T47D (cell line): ENCODE results near the gene MCOLN2.
A peak's percentile ranks its signal among the peaks of the same experiment; 100 is the strongest.

Experiments used
- DNase-seq, 2 experiments: peaks; one replicate each; pipeline versions ENCODE4 v3.0.0 to v3.0.0-alpha.2; 2011 to 2012; ENCODE audit warnings: low read depth in 1 of 2, low spot score in 1 of 2
- JUND ChIP-seq: IDR thresholded peaks from 2 replicates; pipeline ENCODE4 v1.6.1; 2012; ENCODE audit warnings: low read depth
- in situ Hi-C: cut with HindIII; loops from 2 replicates; pipeline ENCODE4 v1.10.0; 2016; ENCODE audit warnings: low sequenced_read_pairs, low pct_unique_long_range_greater_than_20kb

The MCOLN2 gene

DNA sequence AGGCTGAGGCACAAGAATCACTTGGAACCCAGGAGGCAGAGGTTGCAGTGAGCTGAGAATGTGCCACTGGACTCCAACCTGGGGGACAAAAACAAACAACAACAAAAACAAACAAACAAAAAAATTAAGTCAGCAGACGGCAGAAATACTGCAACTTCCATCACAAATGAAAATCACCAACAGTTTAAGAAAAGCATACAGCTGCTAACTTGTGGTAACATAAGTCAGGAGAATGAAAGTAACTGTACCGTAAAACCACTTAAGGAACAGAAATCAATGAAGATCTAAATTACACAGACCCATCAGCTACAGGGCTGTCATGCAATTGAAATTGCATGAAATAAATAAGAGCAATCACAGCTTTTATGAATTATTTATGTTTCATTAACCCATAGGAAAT, 25.0 kb downstream of the MCOLN2 start:
- no peak for DNase-seq
- in situ Hi-C loops: no loop called here
- TF ChIP-seq JUND: no peak

DNA sequence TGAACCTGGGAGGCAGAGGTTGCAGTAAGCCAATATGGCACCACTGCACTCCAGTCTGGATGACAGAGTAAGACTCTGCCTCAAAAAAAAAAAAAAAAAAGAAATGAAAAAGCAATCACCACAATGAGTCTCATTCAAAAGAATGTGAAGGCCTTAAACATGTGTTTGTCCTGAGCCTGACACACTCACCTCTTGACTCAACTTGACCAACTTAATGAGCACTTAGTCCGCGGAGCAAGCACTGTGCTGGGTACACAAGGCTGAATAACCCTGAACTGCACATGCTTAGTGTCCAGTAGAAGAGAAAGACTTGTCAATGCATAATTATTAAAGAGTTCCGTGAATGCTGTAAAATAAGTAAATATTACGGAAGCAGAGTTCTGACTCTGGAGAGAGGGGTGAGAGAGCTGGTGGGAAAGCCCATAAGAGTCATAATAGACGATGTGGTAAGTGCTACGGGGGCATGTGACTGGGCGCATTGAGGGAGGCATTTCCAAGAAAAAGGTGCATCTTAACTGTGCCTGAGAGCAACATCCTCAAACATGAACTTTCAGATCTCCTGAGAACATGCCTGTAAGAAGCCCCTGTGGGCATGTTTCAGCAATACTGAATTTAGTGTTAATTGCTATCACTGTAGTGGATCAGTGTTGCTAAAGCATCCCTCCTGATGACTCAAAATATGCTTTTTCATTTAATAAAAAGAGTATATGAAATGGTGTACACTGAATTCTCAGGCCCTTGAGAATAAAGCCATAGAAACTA, 27.2 kb downstream of the MCOLN2 start:
- DNase-seq: no peak
- TF ChIP-seq JUND: no peak
- in situ Hi-C loops: no loop called here

DNA sequence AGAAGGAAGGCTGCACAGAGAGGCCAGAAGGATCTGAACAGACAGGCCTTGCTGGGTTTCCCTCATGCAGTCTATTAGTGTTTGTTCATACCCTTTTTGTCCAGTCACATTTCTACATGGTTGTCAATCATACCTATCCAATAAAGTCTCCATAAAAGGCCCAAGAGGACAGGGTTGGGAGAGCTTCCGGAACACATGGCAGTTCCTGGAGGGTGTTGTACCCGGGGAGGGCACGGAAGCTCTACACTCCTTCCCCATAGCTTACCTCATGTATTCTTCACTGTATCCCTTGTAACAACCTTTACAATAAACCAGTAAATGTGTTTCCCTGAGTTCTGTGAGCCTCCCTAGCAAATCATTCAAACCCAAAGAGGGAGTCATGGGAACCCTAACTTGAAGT, 28.0 kb downstream of the MCOLN2 start:
- DNase-seq: no peak
- TF ChIP-seq JUND: no peak
- in situ Hi-C loops: no loop called here

GRCh38 chr1:84968101-84968500, 28.8 kb downstream of the MCOLN2 start:
- no peak for TF ChIP-seq JUND
- DNase-seq: no peak
- in situ Hi-C loops: no loop called here

GRCh38 chr1:84967666-84968065, 29.2 kb downstream of the MCOLN2 start:
- no peak for TF ChIP-seq JUND
- DNase-seq: no peak
- in situ Hi-C loops: no loop called here

GRCh38 chr1:84963021-84963420, 33.9 kb downstream of the MCOLN2 start:
- no peak for TF ChIP-seq JUND
- in situ Hi-C loops: no loop called here
- no peak for DNase-seq

GRCh38 chr1:84961316-84961715, 35.6 kb downstream of the MCOLN2 start:
- no peak for TF ChIP-seq JUND
- in situ Hi-C loops: no loop called here
- DNase-seq: no peak

DNA sequence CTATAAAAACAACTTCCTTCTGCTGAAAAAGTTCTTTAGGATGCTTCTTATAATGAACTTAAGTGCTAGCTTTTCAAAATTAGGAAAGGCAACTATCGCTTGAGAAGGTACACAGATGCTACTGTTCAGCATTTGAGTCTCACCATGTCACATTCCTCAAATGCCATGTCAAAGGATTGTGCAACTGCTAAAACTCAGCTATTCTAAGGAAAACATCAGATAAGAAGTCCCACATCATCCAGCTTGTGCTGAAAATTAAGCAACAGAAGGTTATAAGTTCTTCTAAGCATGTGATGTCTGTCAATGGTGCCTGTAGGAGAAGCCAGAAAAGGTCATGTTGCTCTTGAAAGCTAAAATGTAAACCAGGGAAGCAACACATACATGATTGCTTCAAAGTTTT, 36.5 kb downstream of the MCOLN2 start:
- DNase-seq: peak; percentile 2 to 75
- no peak for TF ChIP-seq JUND
- in situ Hi-C loops: no loop called here

- no peak for DNase-seq
- no peak for TF ChIP-seq JUND
- in situ Hi-C loops: no loop called here
These were observed 37.6 kb downstream of the MCOLN2 start for GRCh38 chr1:84959294-84959693.

GRCh38 chr1:84957966-84958365, 38.9 kb downstream of the MCOLN2 start:
- TF ChIP-seq JUND: no peak
- in situ Hi-C loops: no loop called here
- DNase-seq: no peak

- no peak for DNase-seq
- no peak for TF ChIP-seq JUND
- in situ Hi-C loops: no loop called here
These were observed 40.3 kb downstream of the MCOLN2 start for GRCh38 chr1:84956655-84957054.

DNA sequence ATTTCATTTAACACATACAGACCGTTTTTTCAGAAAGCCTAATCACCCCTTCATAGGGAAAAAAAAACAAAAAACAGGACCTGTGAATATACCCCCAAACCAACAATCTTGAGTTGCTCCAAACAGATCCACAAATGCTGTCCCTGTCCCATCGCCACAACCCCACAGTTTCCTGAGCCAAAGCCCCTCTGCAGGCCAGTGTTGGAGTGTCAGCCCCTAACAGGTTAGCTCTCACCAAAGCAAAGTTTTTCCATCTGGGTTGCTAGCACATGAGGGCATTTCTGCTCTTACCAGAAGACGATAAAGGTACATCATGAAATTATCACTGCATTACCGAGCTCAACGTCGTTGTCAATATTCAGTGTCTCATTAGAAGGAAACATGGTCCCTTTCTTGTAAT, 40.8 kb downstream of the MCOLN2 start:
- TF ChIP-seq JUND: no peak
- in situ Hi-C loops: no loop called here
- DNase-seq: no peak

DNA sequence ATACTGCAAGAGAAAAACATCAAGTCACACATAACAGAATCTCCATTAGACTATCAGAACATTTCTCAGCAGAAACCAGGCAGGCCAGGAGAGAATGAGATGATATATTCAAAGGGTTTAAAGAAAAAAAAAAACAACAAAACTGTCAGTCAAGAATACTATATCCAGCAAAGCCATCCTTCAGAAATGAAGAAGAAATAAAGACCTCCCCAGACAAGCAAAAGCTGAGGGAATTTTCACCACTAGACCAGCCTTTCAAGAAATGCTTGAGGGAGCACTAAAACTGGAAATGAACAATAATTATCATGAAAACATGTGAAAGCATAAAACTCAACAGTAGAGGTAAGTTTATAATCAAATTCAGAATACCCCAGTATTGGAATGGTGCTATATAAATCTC, 47.2 kb downstream of the MCOLN2 start:
- no peak for TF ChIP-seq JUND
- no peak for DNase-seq
- in situ Hi-C loops: no loop called here

- in situ Hi-C loops: no loop called here
- no peak for TF ChIP-seq JUND
- no peak for DNase-seq
These were observed 49.1 kb downstream of the MCOLN2 start for GRCh38 chr1:84947536-84948410.
